Stimulated activated CD8-positive, alpha-beta memory T cell treated with anti-CD3 and anti-CD28 coated beads, Interleukin-7, amount 100 ng/mL, for 24 hours (primary cell): ENCODE data around the gene EFNB2.

Experiments used
- DNase-seq: peaks from one replicate; pipeline ENCODE4 v3.0.0-alpha.2; 2020; ENCODE audit warnings: low read depth

Gene EFNB2

GRCh38 chr13:106525865-106526264 lies 9.6 kb downstream of the EFNB2 start:
- no peak for DNase-seq

- DNase-seq: no peak
Measured at GRCh38 chr13:106524108-106524507, 11.4 kb downstream of the EFNB2 start.

- DNase-seq: no peak
Measured at GRCh38 chr13:106523576-106523975, 11.9 kb downstream of the EFNB2 start.

- DNase-seq: no peak
Measured at GRCh38 chr13:106522898-106523525, 12.4 kb downstream of the EFNB2 start.

- DNase-seq: no peak
Measured at GRCh38 chr13:106522112-106522705, 13.3 kb downstream of the EFNB2 start.

GRCh38 chr13:106521095-106521799 lies 14.2 kb downstream of the EFNB2 start:
- DNase-seq: no peak

GRCh38 chr13:106520251-106521054 lies 15.0 kb downstream of the EFNB2 start:
- DNase-seq: no peak

- no peak for DNase-seq
Measured at GRCh38 chr13:106518512-106518911, 16.9 kb downstream of the EFNB2 start.

- no peak for DNase-seq
Measured at GRCh38 chr13:106517109-106517847, 18.2 kb downstream of the EFNB2 start.

GRCh38 chr13:106515635-106516254 lies 19.7 kb downstream of the EFNB2 start:
- DNase-seq: no peak

- DNase-seq: no peak
Measured at GRCh38 chr13:106514928-106515634, 20.4 kb downstream of the EFNB2 start.

GRCh38 chr13:106513025-106513983 lies 22.2 kb downstream of the EFNB2 start:
- no peak for DNase-seq

GRCh38 chr13:106507560-106508274 lies 27.7 kb downstream of the EFNB2 start:
- DNase-seq: no peak

- DNase-seq: no peak
Measured at GRCh38 chr13:106506286-106506685, 29.2 kb downstream of the EFNB2 start.

- no peak for DNase-seq
Measured at GRCh38 chr13:106505732-106506131, 29.7 kb downstream of the EFNB2 start.

- DNase-seq: no peak
Measured at GRCh38 chr13:106505295-106505694, 30.2 kb downstream of the EFNB2 start.

GRCh38 chr13:106503730-106504453 lies 31.6 kb downstream of the EFNB2 start:
- DNase-seq: no peak

- no peak for DNase-seq
Measured at GRCh38 chr13:106503272-106503671, 32.2 kb downstream of the EFNB2 start.
